Ovary (tissue), 3 donors: Measurements from ENCODE around the gene CD53.

Source experiments
- EP300 ChIP-seq: sonication (generic); formaldehyde crosslinking; IDR thresholded peaks from one replicate; pipeline ENCODE4 v1.6.1; 2017; ENCODE audit warnings: antibody characterized with exemption
- POLR2A ChIP-seq: fragments of 450-650 bp; IDR thresholded peaks from one replicate; pipeline ENCODE4 v1.6.1; 2017; ENCODE audit warnings: antibody characterized with exemption, mild to moderate bottlenecking, moderate library complexity
- TF ChIP-seq, protein P1 (sequence below), 3 donors: fragments of 450-650 bp in 2 of 3; fragments of 200-600 bp in 1 of 3; IDR thresholded peaks; one replicate each; pipeline versions ENCODE4 v1.5.1 to v1.8.0; 2016 to 2022; ENCODE audit warnings: antibody characterized with exemption in 3 of 3, mild to moderate bottlenecking in 1 of 3
- donor health status: DM: no; HTN: no; CAD: no.

GRCh38 chr1:110921953-110922352 is 49.0 kb downstream of the CD53 start:
- TF ChIP-seq, protein P1, sequence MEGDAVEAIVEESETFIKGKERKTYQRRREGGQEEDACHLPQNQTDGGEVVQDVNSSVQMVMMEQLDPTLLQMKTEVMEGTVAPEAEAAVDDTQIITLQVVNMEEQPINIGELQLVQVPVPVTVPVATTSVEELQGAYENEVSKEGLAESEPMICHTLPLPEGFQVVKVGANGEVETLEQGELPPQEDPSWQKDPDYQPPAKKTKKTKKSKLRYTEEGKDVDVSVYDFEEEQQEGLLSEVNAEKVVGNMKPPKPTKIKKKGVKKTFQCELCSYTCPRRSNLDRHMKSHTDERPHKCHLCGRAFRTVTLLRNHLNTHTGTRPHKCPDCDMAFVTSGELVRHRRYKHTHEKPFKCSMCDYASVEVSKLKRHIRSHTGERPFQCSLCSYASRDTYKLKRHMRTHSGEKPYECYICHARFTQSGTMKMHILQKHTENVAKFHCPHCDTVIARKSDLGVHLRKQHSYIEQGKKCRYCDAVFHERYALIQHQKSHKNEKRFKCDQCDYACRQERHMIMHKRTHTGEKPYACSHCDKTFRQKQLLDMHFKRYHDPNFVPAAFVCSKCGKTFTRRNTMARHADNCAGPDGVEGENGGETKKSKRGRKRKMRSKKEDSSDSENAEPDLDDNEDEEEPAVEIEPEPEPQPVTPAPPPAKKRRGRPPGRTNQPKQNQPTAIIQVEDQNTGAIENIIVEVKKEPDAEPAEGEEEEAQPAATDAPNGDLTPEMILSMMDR (IDR thresholded peaks at IDR 0.05) = no peak
- no peak for TF ChIP-seq EP300
- TF ChIP-seq POLR2A = no peak
